HG03025 (cell line): ENCODE data around the gene TTC27.
"Not testable (repeated sequence)": the region's sequence is repeated elsewhere in the genome, so short reads cannot be mapped to it uniquely, and the experiment has no call there.

Experiments
- ATAC-seq: cut with Tn5 transposase; IDR thresholded peaks from one replicate; pipeline ENCODE4 v1.9.1; 2021; ENCODE audit warnings: mild to moderate bottlenecking, moderate library complexity; ENCODE audit not compliant: unreplicated experiment, low FRiP score

TTC27 gene

GRCh38 chr2:32627814-32628579 lies at the start of gene TTC27:
TSS of gene TTC27 (plus strand) at chr2:32628050. CDS start at chr2:32628293, 243 bp downstream.
- ATAC-seq, result peak; percentile 99

GRCh38 chr2:32591669-32592463 lies 36.0 kb upstream of the TTC27 start:
- no peak for ATAC-seq

- no peak for ATAC-seq
Observed at GRCh38 chr2:32594573-32594972, 33.3 kb upstream of the TTC27 start.

DNA sequence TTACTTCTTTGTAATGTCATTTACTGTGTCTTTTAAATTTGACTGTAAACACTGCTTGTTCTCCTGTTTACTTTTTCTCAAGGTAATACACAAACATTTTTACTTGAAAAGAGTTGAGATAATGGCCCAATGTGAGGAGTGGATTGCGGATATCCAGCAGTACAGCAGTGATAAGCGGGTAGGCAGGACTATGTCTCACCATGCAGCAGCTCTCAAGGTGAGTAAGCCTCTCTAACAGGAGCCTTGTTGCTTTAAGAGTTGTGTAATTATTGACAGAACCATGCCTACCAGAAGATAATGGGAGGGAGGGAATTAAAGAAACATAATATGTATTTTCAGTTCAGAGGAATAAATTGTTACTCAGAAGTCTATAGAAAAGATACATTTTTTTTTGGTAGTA lies 16.5 kb upstream of the TTC27 start:
- ATAC-seq, result no peak

DNA sequence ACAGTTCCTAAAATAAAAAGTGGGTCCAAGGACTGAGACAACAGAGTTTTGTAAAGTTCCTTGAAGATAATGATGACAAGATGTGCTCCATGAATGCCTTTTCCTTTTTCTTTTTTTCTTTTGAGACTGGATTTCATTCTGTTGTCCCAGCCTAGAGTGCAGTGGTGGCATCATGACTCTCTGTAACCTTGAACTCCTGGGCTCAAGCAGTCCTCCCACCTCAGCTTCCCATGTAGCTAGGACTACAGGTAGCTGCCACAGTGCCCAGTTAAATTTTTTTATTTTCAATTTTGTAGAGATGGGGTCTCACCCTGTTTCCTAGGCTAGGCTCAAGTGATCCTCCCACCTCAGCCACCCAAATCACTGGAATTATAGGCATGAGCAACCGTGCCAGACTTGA lies 16.1 kb upstream of the TTC27 start:
- ATAC-seq, result no peak

- no peak for ATAC-seq
Observed at GRCh38 chr2:32614084-32614483, 13.8 kb upstream of the TTC27 start.

DNA sequence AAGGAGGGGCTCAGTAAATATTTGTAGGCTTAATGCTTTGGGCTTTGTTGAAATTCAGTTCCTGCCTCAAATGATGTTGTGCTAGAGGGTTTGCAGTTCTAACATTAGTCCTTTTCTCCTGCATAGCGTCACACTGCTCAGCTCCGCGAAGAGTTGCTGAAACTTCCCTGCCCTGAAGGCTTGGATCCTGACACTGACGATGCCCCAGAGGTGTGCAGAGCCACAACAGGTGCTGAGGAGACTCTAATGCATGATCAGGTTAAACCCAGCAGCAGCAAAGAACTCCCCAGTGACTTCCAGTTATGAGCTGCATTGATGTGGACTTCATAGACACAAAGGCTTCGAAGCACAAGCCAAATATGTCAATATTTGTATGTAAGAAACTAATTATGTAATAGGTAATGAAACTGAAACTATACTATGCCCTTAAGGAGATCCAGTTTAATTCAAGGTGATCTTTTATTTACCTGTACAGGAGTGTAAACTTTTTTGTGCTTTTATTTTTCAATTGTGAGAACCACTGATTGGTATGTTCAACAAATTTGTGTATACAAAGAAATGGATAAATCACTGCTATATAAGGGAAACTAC lies 10.2 kb upstream of the TTC27 start:
- ATAC-seq, result no peak

DNA sequence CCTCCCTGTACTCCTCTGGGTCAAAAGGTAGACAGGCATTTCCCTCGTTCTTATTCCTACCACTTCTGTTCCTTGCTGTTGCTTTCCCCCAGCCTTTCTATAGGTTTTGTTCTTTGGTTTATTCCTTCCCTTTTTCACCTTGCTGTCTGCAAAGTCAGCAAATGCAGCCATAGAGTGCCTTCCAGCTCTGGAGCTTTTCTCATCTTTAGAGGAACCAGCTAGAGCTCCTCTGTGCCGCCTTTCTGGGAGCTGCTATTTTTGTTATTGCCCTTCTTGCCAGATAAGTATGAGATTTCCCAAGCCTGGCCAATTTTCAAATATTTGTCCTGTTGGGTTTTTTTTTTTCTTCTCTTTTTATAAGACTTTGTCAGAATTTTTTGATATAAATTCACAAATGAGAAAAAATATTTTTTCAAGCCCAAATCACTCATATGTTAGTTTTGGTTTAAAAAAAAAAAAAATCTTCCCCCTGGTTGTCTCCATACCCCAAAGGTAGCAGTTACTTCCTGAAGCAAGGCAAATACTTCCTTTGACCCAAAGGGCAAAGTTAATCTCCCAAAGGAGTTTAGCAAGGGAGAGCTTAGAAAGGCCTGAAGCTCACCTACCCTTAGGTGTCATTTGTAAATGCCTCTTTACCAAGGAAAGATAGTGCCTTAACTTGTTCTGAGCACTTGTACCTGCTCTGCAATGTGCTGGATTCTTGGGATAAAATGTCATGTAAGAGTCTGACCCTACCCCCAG lies 5.1 kb upstream of the TTC27 start:
- no peak for ATAC-seq

DNA sequence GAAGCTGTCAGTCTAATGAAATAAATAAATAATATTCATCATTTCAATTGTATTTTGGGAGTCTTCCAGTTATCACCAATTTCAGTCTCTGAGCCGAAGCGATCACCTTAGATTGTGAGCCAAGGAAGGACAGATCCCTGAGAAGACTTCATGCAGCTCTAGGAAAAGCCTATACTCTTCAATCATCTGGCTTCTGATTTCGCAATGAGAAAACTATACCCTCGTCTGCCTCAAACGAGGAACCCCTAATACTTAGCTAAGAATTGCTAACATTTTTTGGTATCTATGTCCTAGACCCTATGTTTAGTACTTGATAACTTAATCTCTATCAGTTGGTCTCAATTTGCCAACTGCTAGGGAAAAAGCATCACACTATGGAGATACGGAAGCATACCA lies 4.5 kb upstream of the TTC27 start:
- no peak for ATAC-seq

GRCh38 chr2:32624812-32625211 lies 3.0 kb upstream of the TTC27 start:
- no peak for ATAC-seq

DNA sequence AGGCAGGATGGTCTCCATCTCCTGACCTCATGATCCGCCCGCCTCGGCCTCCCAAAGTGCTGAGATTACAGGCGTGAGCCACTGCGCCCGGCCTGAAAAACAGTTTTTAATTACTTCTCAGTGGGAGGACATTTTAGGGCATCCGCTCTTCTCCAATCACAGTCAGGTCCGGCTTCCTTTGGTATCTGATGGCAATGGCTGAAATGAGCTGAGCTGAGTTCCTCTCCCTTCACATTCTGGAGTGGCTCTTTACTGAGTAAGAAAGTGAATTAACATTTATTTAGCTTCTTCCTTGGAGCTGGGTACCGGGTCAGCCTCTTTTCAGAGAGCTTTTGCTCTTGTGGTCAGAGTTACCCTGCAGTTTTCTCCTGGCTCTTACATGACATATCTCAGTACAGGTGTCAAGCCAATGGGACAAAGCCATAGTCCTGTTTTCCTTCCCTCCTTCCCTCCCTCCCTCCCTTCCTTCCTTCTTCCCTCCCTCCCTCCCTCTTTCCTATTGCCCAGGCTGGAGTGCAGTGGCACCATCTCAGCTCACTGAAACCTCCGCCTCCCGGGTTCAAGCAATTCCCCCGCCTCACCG lies 1.1 kb upstream of the TTC27 start:
- ATAC-seq, result no peak

- ATAC-seq, result peak; percentile 33
Observed at GRCh38 chr2:32627441-32627813, 423 bp upstream of the TTC27 start.

DNA sequence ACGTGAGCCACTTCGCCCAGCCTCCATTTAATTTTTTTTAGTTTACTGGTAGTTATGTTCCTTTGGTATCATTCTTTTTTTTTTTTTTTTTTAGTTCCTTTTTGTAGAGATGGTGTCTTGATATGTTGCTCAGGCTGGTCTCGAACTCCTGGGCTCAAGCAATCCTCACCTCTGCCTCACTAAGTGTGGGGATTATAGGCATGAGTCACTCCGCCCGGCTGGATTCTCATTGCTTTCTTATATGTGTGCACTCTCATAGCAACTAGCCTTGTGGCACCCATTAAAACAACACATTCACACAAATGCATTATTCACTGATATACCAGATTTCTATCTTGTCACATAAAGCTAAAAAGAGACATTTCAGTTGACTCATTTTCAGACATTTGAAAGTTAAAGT lies 4.2 kb downstream of the TTC27 start:
- ATAC-seq, result no peak

- no peak for ATAC-seq
Observed at GRCh38 chr2:32633040-32633439, 5.2 kb downstream of the TTC27 start.

DNA sequence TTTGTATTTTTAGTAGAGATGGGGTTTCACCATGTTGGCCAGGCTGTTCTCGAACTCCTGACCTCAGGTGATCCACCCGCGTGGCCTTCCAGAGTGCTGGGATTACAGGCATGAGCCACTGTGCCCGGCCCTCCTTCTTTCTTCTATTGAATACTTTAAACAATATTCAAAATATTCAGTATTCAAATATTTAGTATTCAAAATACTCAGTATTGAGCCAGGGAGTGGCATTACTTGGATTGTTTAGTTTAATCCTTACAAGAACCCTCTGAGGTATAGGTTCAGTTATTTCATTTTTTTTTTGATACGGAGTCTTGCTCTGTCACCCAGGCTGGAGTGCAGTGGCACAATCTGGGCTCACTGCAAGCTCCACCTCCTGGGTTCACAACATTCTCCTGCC lies 10.7 kb downstream of the TTC27 start:
- not testable (repeated sequence) for ATAC-seq

- ATAC-seq, result no peak
Observed at GRCh38 chr2:32641180-32641579, 13.3 kb downstream of the TTC27 start.

DNA sequence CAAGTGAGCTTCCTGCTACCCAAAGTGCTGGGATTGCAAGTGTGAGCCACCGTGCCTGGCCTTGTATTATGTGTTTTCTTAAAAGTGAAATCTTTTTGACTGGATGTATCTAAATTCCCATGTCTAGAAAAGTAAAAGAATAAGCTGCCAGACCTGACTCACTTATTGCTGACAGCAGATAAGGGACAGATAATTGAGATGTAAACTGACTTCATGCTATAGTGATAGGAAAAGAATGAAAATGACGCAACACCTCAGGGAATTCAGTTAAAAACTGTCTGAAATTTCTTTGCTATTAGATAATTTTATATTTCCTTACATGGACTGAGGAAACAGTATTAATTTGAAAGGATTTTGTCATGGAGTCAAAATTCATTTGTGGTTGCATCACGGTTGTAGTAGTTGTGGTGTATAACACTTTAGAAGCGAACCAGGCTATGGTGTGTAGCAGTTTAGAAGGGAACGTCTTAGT lies 19.4 kb downstream of the TTC27 start:
- ATAC-seq, result no peak

GRCh38 chr2:32652555-32653209 lies 24.8 kb downstream of the TTC27 start:
- no peak for ATAC-seq

DNA sequence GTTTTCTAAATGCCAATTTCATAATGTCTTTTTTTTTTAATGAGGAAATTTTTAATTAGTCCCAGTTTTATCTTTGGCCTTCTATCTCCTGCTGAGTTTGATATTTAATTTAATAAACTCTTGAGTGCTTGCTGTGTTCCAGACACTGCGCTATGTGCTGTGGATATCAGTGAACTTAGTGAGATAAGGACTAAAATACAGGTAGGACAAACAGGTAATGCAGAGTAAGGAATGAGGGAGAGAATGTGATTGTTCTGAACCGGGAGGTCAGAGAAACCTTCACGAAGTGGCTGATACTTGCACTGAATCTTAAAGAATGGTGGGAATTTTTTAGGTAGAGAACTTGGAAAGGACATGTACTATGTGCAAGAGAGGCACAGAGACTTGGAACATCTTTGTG lies 28.2 kb downstream of the TTC27 start:
- ATAC-seq, result no peak

GRCh38 chr2:32663864-32664263 lies 36.0 kb downstream of the TTC27 start:
- no peak for ATAC-seq
